ENCODE measurements around the gene C10orf71. TPM values are rescaled to one million over a fixed set of nuclear protein-coding genes. Genes with fewer than 3 reads are reported as not detected.

C10orf71 gene
- total RNA-seq, 1 experiment from 2014 or later: not detected

- no peaks in the 10 kb centered on the region for H3K27me3 ChIP-seq (ENCODE audit: low read length)
- no peak overlapping the region for H3K27ac ChIP-seq (ENCODE audit: low read length)
- no peaks in the 10 kb centered on the region for H4K20me1 ChIP-seq (ENCODE audit: insufficient read depth, low read depth, low read length)
- H3K4me3 ChIP-seq (ENCODE audit: low read length): no peak overlapping the region
- H3K79me2 ChIP-seq (ENCODE audit: low read length): no peaks in the 10 kb centered on the region
- no peak overlapping the region for H2AFZ ChIP-seq (ENCODE audit: low read length)
- no peaks in the 10 kb centered on the region for H3K4me1 ChIP-seq (ENCODE audit: low read length)
- no peak overlapping the region for H3K4me2 ChIP-seq (ENCODE audit: low read depth, low read length, poor library complexity, severe bottlenecking)
- H3K36me3 ChIP-seq (ENCODE audit: insufficient read depth, low read length): no peaks in the 10 kb centered on the region
- no peak overlapping the region for H3K9ac ChIP-seq (ENCODE audit: low read length)
- no peak for DNase-seq
- no peaks in the 10 kb centered on the region for H3K9me2 ChIP-seq (replicated peaks; ENCODE audit: insufficient read depth, low read length)
- no peaks in the 10 kb centered on the region for H3K9me3 ChIP-seq (ENCODE audit: low read length)
Observed at GRCh38 chr10:49354593-49354992, 55.6 kb downstream of the C10orf71 start.

GRCh38 chr10:49355221-49355620 lies 56.3 kb downstream of the C10orf71 start:
- H3K9ac ChIP-seq (ENCODE audit: low read length): no peak overlapping the region
- H3K4me1 ChIP-seq (ENCODE audit: low read length): no peaks in the 10 kb centered on the region
- no peaks in the 10 kb centered on the region for H3K36me3 ChIP-seq (ENCODE audit: insufficient read depth, low read length)
- no peaks in the 10 kb centered on the region for H3K9me3 ChIP-seq (ENCODE audit: low read length)
- H3K27ac ChIP-seq (ENCODE audit: low read length): no peak overlapping the region
- no peak overlapping the region for H3K4me3 ChIP-seq (ENCODE audit: low read length)
- no peak for DNase-seq
- no peaks in the 10 kb centered on the region for H4K20me1 ChIP-seq (ENCODE audit: insufficient read depth, low read depth, low read length)
- no peaks in the 10 kb centered on the region for H3K27me3 ChIP-seq (ENCODE audit: low read length)
- no peaks in the 10 kb centered on the region for H3K79me2 ChIP-seq (ENCODE audit: low read length)
- H3K4me2 ChIP-seq (ENCODE audit: low read depth, low read length, poor library complexity, severe bottlenecking): no peak overlapping the region
- H2AFZ ChIP-seq (ENCODE audit: low read length): no peak overlapping the region
- no peaks in the 10 kb centered on the region for H3K9me2 ChIP-seq (replicated peaks; ENCODE audit: insufficient read depth, low read length)

DNA sequence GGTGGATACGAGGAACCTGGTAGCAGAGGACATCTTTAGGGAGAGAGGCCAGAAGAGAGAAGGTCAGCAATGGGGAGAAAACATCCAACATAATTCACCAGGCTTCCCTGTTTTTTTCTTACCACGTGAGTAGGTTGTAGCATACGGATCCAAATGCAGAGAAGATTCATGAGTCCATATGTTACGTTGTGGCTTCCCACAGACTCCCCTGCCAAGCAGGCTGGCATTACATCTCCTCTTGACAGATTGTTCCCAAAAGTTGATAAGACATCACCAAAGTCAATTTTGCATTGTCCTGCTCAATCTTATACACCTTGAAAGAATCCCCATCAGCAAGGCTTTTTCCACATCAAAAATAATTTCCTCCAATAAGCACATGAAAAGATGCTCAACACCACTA lies 57.2 kb downstream of the C10orf71 start:
- Histone ChIP-seq H2AFZ (ENCODE audit: low read length) (no peak overlapping the region), H3K9me3 (ENCODE audit: low read length) (no peaks in the 10 kb centered on the region), H3K27ac (ENCODE audit: low read length) (no peak overlapping the region), H3K9me2 (replicated peaks; ENCODE audit: insufficient read depth, low read length) (no peaks in the 10 kb centered on the region), H4K20me1 (ENCODE audit: insufficient read depth, low read depth, low read length) (no peaks in the 10 kb centered on the region), H3K4me3 (ENCODE audit: low read length) (no peak overlapping the region), H3K4me1 (ENCODE audit: low read length) (no peaks in the 10 kb centered on the region), H3K9ac (ENCODE audit: low read length) (no peak overlapping the region), H3K79me2 (ENCODE audit: low read length) (no peaks in the 10 kb centered on the region), H3K36me3 (ENCODE audit: insufficient read depth, low read length) (no peaks in the 10 kb centered on the region), H3K4me2 (ENCODE audit: low read depth, low read length, poor library complexity, severe bottlenecking) (no peak overlapping the region), H3K27me3 (ENCODE audit: low read length) (no peaks in the 10 kb centered on the region)
- no peak for DNase-seq

GRCh38 chr10:49356944-49357343 lies 58.0 kb downstream of the C10orf71 start:
- Histone ChIP-seq H3K9me3 (ENCODE audit: low read length) (no peaks in the 10 kb centered on the region), H3K79me2 (ENCODE audit: low read length) (no peaks in the 10 kb centered on the region), H3K9ac (ENCODE audit: low read length) (no peak overlapping the region), H3K9me2 (replicated peaks; ENCODE audit: insufficient read depth, low read length) (no peaks in the 10 kb centered on the region), H3K27me3 (ENCODE audit: low read length) (no peaks in the 10 kb centered on the region), H3K36me3 (ENCODE audit: insufficient read depth, low read length) (no peaks in the 10 kb centered on the region), H3K4me1 (ENCODE audit: low read length) (no peaks in the 10 kb centered on the region), H3K4me2 (ENCODE audit: low read depth, low read length, poor library complexity, severe bottlenecking) (no peak overlapping the region), H3K4me3 (ENCODE audit: low read length) (no peak overlapping the region), H2AFZ (ENCODE audit: low read length) (no peak overlapping the region), H4K20me1 (ENCODE audit: insufficient read depth, low read depth, low read length) (no peaks in the 10 kb centered on the region), H3K27ac (ENCODE audit: low read length) (no peak overlapping the region)
- DNase-seq: no peak

- no peaks in the 10 kb centered on the region for H4K20me1 ChIP-seq (ENCODE audit: insufficient read depth, low read depth, low read length)
- no peaks in the 10 kb centered on the region for H3K27me3 ChIP-seq (ENCODE audit: low read length)
Observed at GRCh38 chr10:49357910-49358309, 58.9 kb downstream of the C10orf71 start.

GRCh38 chr10:49359349-49360270 lies 60.6 kb downstream of the C10orf71 start:
- Histone ChIP-seq H2AFZ (ENCODE audit: low read length) (no peak overlapping the region), H4K20me1 (ENCODE audit: insufficient read depth, low read depth, low read length) (no peaks in the 10 kb centered on the region), H3K4me1 (ENCODE audit: low read length) (no peaks in the 10 kb centered on the region), H3K79me2 (ENCODE audit: low read length) (no peaks in the 10 kb centered on the region), H3K27me3 (ENCODE audit: low read length) (no peaks in the 10 kb centered on the region), H3K4me2 (ENCODE audit: low read depth, low read length, poor library complexity, severe bottlenecking) (no peak overlapping the region), H3K9me3 (ENCODE audit: low read length) (no peaks in the 10 kb centered on the region), H3K9me2 (replicated peaks; ENCODE audit: insufficient read depth, low read length) (no peaks in the 10 kb centered on the region), H3K36me3 (ENCODE audit: insufficient read depth, low read length) (no peaks in the 10 kb centered on the region), H3K9ac (ENCODE audit: low read length) (no peak overlapping the region), H3K27ac (ENCODE audit: low read length) (no peak overlapping the region), H3K4me3 (ENCODE audit: low read length) (no peak overlapping the region)
- no peak for DNase-seq

More at GRCh38 chr10:49357910-49358309, 58.9 kb downstream of the C10orf71 start:
- Histone ChIP-seq H3K36me3 (ENCODE audit: insufficient read depth, low read length) (no peaks in the 10 kb centered on the region), H3K4me3 (ENCODE audit: low read length) (no peak overlapping the region), H3K79me2 (ENCODE audit: low read length) (no peaks in the 10 kb centered on the region), H3K4me2 (ENCODE audit: low read depth, low read length, poor library complexity, severe bottlenecking) (no peak overlapping the region), H3K4me1 (ENCODE audit: low read length) (no peaks in the 10 kb centered on the region), H3K27ac (ENCODE audit: low read length) (no peak overlapping the region), H2AFZ (ENCODE audit: low read length) (no peak overlapping the region), H3K9me2 (replicated peaks; ENCODE audit: insufficient read depth, low read length) (no peaks in the 10 kb centered on the region), H3K9me3 (ENCODE audit: low read length) (no peaks in the 10 kb centered on the region), H3K9ac (ENCODE audit: low read length) (no peak overlapping the region)
- no peak for DNase-seq

GRCh38 chr10:49360271-49361177 lies 61.6 kb downstream of the C10orf71 start:
- no peak overlapping the region for H3K4me2 ChIP-seq (ENCODE audit: low read depth, low read length, poor library complexity, severe bottlenecking)
- H2AFZ ChIP-seq (ENCODE audit: low read length): no peak overlapping the region
- H3K27ac ChIP-seq (ENCODE audit: low read length): no peak overlapping the region
- no peaks in the 10 kb centered on the region for H3K79me2 ChIP-seq (ENCODE audit: low read length)
- no peaks in the 10 kb centered on the region for H3K9me2 ChIP-seq (replicated peaks; ENCODE audit: insufficient read depth, low read length)
- H3K4me3 ChIP-seq (ENCODE audit: low read length): no peak overlapping the region
- no peaks in the 10 kb centered on the region for H3K9me3 ChIP-seq (ENCODE audit: low read length)
- H3K27me3 ChIP-seq (ENCODE audit: low read length): no peaks in the 10 kb centered on the region
- DNase-seq: no peak
- no peak overlapping the region for H3K9ac ChIP-seq (ENCODE audit: low read length)
- no peaks in the 10 kb centered on the region for H3K4me1 ChIP-seq (ENCODE audit: low read length)
- no peaks in the 10 kb centered on the region for H4K20me1 ChIP-seq (ENCODE audit: insufficient read depth, low read depth, low read length)
- H3K36me3 ChIP-seq (ENCODE audit: insufficient read depth, low read length): no peaks in the 10 kb centered on the region

DNA sequence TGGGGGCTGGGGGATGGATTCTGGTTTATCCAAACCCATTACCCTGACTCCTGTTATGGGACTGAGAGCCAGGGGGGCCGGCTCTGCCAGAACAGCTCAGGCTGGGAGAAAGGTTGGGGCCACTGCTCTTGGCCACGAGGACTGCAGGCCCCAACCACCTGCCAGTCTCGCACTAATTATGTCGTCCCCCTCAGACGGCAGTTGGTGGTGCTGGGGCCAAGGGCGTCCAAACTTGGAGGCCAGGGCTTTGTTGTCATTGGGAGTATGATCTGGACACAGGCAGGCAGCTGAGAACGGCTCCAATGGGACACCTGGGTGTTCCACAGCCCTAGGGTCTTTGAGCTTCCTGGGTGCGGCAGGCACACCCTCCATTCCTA lies 62.2 kb downstream of the C10orf71 start:
- H3K79me2 ChIP-seq (ENCODE audit: low read length): no peaks in the 10 kb centered on the region
- no peaks in the 10 kb centered on the region for H3K36me3 ChIP-seq (ENCODE audit: insufficient read depth, low read length)
- no peak overlapping the region for H3K27ac ChIP-seq (ENCODE audit: low read length)
- H3K4me1 ChIP-seq (ENCODE audit: low read length): no peaks in the 10 kb centered on the region
- no peak for DNase-seq
- no peak overlapping the region for H3K4me3 ChIP-seq (ENCODE audit: low read length)
- H3K9me2 ChIP-seq (replicated peaks; ENCODE audit: insufficient read depth, low read length): no peaks in the 10 kb centered on the region
- no peak overlapping the region for H2AFZ ChIP-seq (ENCODE audit: low read length)
- H3K27me3 ChIP-seq (ENCODE audit: low read length): no peaks in the 10 kb centered on the region
- no peak overlapping the region for H3K9ac ChIP-seq (ENCODE audit: low read length)
- no peaks in the 10 kb centered on the region for H3K9me3 ChIP-seq (ENCODE audit: low read length)
- no peaks in the 10 kb centered on the region for H4K20me1 ChIP-seq (ENCODE audit: insufficient read depth, low read depth, low read length)
- H3K4me2 ChIP-seq (ENCODE audit: low read depth, low read length, poor library complexity, severe bottlenecking): no peak overlapping the region
